Activated CD4-positive, alpha-beta T cell treated with anti-CD3 and anti-CD28 coated beads, Interleukin-2, amount 50 U/mL, for 1 hour (primary cell): ENCODE results near the gene TMEM51.

Source experiments
- DNase-seq: peaks from one replicate; pipeline ENCODE4 v3.0.0-alpha.2; 2020

TMEM51 gene, protein sequence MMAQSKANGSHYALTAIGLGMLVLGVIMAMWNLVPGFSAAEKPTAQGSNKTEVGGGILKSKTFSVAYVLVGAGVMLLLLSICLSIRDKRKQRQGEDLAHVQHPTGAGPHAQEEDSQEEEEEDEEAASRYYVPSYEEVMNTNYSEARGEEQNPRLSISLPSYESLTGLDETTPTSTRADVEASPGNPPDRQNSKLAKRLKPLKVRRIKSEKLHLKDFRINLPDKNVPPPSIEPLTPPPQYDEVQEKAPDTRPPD

DNA sequence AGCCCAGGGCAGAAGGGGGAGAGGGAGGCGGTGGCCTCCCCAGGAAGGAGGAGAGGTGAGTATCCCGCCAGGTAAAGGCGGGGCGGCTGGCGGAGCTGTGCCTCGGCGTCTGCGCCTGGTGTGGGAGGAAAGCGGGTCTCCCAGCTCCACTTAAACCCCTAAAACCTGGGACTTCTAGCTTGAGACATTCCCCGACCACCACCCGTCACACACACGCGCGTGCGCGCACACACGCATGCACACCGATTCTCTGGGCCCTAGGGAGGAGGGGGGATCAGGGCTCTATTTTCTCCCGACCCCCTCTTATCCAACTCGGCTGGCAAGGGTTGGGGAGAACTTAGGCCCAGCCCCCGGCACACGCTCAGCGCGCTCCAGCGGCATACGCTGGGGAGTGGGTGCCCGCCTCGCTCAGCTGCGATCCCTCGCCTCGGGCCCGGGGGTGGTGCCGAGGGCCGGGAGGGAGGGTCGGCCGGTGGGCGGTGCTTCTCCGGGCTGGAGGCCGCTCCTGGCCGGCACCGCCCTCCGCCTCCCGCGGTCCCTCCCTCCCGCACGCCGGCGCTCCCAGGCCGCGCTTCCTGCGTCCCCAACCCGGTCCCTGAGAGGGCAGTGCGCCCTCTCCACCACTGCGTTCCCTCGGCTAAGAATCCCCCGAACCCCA lies at the start of gene TMEM51:
Gene TMEM51 (plus strand): TSS at position 564 of the 658 bp plus-strand sequence. CDS start 61,341 bp downstream, outside the sequence.
- no peak for DNase-seq

DNA sequence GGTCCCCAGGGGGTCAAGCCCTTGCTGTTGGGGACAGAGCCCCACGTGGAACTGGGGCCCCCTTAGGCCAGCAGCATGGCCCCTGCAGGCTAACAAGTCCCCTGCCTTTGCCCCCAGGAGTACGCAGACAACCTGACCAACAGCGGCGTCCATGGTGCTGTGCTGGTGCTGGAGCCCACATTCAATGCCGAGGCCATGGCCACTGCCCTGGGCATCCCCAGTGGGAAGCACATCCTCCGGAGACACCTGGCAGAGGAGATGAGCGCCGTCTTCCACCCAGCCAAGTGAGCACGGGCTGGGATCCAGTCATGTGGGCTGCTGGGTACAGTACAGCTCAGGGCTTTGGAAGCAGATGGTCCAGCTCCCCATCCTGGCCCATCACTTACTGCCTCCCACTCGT lies 49.6 kb upstream of the TMEM51 start:
- no peak for DNase-seq

DNA sequence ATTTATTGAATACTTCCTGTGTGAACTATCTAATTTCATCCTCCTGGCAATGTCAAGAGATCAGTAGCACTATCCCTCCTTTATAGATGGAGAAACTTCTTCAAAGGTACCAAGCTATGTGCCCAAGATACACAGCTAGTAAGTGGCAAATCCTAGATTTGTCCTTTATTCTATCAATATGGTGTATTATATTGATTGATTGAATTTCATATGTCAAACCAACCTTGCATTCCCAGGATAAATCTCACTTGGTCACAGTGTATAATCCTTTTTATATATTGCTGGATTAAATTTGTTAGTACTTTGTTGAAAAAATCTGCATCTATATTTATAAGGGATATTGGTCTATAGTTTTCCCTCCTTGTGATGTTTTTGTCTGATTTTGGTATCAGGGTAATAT lies 48.8 kb upstream of the TMEM51 start:
- DNase-seq = no peak

DNA sequence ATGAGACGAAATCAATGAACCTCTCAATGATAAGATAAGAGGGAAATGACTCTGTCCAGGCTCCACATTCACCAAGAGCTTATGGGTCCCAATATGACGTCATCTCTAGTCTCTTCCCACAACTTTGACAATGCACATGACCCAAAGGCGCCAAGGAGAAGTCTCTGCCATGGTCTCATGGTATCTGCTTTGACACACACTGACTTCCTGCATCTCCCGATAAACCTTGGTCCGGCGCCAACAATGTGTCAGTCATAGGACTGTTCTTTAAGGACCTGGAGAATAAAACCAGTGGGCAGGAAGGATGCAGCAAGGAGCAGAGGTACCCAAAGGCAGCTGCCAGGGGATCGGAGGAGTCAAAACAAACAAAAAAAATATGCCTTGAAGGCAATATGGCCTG lies 46.9 kb upstream of the TMEM51 start:
- no peak for DNase-seq

DNA sequence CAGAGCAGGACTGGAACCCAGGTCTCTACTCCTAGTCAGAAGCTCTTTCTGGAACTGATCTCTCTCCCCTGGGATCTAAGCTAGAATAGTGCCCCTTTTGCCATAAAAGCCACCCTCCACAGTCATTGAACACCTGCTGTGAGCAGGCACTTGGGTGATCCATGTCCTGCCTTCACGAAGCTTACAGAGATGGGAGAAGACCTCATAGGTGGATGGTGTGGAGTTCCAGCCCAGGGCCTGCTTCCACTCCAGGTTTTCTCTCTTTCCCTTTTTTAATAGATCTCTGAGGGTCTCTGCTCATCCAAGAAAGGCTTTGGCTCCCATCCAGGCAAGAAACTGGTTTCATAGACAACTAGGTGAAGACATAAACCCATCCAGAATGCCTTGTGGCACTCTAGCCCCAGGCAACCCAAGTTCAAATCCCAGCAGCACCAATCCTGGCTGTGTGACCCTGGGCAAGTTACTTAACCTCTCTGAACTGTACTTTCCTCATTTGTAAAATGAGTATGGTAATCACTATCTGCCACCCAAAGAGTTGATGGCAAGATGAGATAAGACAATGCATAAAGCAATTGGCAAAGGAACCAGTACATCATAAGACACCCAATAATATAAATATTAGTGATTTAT lies 46.4 kb upstream of the TMEM51 start:
- no peak for DNase-seq

DNA sequence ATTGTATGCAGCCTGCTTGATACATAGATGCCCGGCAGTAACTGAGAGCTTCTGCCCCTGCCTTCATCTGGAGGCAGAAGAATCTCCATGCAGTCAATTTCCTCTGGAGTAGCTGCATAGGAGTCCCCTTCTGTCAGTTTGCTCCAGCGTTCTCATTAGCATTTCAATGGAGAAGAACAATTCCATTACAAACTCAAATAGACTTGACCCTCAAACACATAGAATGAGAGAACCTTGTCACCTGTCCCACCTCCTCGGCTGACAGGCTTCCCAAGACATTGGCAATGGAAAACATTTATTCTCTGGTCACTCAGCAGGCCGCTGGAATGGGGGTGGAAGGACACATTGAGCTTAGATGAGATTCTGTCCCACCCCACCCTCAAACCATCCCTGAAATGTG lies 45.6 kb upstream of the TMEM51 start:
- no peak for DNase-seq

DNA sequence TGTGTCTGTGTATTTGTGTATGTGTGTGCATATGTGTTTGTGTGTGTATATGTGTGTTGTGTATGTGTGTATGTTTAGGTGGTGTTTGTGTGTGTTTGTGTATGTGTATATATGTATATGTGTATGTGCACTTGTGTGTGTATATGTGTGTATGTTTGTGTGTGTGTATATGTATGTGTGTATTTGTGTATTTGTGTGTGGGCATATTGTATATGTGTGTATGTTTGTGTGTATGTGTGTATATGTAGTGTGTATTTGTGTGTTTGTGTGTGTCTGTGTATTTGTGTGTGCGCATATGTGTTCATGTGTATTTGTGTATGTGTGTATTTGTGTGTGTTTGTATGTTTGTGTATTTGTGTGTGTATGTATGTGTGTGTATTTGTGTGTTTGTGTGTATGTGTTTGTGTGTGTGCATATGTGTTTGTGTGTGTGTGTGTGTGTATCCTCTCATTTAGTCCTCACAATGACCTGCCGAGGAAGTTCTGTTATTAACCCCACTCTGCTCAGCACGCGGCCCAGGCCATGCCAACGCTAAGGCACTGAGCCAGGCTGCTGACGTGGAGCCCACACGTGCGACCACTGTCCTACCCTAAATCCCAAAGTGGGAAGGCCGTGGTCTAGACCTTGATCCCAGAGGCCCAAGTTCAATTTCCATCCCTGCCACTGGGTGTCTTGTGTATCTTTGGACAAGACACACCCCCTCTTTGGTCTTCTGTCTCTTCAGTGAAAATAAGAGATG lies 43.2 kb upstream of the TMEM51 start:
- no peak for DNase-seq

DNA sequence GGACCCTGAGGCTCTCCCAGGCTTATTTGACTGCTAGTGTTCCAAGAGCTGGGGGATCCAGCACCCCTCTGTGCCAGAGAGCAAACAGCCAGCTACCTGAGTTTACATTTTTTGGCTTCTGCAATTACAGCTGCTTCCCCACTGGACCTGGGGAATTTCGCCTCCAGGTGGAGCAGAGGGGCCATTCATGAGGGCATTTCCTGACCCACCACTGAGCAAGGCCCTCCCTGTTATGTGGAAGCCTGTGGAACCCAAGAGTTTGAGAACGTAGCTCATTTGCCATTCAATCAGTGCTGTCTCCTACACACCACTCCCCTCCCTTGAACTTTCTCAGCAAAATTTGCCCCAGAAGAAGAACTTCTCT lies 42.7 kb upstream of the TMEM51 start:
- DNase-seq = no peak

DNA sequence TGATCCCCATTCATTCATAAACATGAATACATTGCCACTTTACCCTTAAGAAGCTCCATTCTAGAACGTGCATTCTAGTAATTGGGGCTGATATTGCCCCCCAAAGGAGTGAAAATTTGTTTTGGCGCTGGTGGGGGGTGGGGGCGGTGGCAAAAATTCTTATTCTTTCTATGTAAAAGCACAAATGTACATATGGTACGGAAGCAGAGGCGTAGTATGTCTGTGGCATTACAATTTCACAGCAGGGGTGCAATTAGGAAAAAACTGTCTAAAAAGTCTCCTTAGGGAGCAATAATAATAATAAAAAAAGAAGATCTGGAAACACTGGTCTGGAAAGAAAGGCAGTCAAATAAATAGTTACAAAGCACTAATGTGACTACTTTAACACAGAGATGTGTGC lies 40.4 kb upstream of the TMEM51 start:
- no peak for DNase-seq

DNA sequence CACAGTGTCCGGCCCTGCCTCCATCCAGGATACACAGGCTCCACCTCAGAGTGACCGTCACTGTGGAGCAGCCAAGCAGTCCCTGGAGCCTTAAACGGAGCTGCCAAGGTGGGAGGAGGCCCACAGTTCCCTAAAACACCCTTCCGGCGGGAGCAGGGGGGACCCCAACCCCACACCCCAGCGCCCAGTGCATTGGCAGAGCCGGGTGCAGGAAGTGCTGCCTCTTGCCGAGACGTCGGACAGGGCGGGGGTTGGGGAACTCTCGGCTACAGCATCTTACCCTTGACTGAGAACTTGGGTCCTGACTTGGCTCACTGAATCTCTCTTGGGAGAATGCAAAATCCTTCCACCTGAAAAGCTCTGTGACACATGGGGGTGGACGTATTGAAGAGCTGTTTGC lies 38.7 kb upstream of the TMEM51 start:
- no peak for DNase-seq

DNA sequence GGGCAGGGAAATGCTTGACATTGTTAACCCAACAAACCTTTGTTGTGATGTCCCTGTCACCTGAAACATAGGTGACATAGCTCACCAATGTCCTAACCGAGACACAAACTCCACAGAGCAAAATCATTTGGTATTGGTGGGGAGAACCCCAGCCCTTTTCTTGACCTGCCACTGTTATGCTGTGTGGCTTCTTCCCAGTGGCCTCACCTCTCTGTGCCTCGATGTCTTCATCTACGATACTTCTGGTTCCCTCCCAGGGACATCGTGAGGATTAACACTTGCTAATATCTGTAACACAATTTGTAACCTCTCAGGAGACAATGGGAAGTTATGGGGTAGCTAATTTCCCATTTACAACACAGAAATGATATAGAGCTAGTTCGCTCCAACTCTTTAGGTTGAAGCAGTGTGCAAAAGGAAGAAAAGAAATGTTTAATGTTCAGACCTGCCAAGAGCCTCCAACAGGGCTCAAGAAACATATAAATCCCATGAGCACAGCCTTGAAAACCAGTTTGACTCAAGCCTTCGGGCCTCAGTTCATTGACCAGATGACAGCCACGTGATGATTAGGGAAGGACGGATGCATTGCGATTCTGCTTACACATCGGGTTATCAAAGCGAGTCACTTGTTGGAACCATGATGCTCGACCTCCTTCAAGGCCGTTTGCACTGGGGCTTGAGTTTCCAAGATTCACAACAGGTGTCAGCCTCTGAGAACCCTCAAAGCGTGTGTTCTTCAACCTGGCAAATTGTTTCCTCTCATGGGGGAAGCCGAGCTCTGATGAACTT lies 37.8 kb upstream of the TMEM51 start:
- no peak for DNase-seq

DNA sequence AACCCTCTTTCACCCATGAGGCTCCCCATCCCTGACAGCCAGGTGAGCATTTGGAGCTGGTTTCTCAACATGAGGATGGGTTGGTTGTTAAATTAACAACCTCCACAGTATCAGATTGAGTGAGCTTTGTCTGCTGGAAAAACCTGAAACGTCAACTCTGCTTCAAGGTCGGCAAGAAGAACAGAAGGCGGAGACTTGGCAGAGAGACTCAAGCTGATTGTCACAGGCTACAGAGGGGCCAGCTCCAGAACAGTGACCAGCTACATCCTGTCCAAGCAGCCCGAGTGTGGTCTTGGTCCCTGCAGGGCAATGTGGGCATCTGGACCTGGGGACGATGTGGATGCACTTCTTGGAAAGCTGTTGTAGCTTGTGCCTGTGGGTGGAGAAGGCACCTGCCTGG lies 36.6 kb upstream of the TMEM51 start:
- no peak for DNase-seq

DNA sequence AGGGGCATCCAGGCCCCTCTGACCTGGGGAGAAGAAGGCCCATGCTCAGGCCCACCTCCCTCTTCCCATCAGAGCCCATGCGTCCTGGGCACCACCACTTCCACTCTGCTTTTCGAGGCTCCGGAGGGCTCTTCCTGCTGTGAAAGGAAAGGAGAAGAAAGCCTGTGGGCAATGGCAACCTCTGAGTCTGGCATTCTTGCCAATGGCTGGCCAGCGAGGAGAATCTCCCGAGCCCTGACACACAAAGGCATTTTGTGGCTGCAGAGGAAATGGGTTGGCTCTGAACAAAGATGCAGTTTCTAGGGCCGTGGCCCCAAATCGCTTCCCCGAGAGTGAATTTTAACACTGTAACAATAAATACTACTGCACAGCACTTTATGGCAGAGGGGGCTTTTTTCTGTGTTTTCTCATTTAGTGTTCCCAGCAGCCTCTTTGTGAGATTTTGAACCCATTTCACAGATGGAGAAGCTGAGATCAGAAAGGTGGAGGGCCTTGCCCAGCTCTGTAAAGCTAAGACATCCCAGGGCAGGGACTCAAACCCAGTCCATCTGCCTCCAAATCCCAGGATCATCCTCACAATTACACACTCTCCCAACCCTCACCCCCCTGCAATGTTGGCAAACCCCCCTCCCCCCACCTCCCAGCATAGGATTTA lies 35.7 kb upstream of the TMEM51 start:
- DNase-seq = no peak

DNA sequence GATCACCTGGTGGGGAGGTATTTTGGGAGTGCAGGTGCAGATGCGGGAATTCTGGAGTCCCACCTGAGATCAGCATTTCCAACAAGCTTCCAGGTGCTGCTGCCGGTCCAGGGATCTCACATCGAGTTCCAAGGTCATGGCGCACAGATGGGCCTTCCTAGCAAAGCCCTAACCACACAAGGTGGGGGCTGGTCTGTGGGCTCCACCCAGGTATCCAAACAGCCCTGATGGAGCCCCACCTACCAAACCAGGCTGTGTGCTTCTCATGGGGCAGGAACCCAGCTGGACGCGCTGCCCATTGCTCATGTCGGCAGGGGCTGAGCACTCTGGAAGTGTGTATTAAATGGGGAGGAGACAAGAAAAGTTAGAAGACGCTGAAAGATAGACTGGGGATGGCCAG lies 35.0 kb upstream of the TMEM51 start:
- no peak for DNase-seq

DNA sequence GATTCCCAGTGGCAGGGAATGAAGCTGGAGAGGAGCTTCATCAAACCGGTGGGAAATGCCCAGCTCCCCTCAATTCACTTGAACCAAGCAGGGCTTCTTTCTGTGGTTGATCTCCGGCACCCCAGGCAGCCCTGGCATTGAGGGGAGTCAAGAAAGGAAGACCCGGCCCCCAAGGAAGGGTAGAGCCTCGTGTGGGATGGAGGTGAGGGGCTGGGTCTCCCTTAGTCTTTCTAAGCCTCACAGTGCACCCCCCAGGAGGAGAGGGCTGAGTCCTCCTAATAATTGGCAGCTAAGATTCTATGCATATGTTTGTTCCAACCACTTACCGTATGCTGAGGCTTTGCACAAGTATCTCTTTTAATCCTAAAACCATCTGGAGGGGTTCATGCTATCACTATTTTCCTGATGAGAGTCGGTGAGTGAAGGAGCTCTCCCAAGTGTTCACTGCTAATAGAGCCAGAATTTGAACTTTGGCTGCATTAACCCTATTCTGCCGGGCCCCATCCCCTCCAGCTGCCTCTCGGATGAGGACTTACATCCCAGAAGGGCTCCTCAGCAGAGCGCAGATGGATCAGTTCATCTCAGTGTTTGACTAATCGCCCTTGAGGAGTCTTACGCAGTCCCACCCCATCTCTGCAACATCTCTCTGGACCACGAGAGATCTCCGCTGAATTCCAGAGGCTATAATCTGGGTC lies 33.1 kb upstream of the TMEM51 start:
- no peak for DNase-seq

DNA sequence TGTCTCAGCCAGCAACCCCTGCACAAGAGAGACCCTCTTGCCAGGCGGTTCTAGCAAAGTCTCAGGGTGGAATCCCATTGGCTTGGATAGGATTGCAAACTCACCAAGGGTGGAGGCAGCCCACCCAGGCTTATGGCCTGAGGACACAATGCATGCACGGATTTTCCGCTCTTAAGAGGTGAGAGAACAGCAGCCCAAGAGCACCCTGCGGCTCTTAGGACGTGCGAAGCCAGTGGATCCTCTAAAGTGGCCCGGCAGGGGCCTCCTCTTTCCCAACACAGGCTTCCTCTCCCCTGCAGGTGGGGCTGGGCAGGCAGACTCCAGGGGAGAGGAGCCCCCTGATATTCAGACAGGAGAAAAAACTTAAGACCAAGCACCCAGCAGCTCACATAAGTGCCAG lies 31.2 kb upstream of the TMEM51 start:
- DNase-seq = no peak

DNA sequence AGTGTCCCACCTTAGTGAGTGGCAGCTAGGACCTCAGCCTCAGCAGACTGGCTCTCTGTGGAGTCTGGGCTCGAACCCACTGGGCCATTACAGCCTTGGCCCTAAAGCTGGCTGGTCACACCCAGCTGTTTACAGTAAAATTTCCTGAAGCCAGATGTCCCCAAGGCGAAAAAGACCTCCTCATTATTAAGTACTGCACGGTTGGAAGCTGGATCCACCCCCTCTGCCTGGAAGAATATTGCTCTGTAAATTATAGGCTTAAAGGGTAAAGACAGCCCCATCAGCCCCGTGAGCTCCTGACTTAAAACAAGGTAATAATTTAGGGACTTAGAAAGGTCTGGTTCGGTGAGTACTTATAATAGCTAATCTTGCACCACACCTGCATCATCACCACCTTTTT lies 30.3 kb upstream of the TMEM51 start:
- no peak for DNase-seq

DNA sequence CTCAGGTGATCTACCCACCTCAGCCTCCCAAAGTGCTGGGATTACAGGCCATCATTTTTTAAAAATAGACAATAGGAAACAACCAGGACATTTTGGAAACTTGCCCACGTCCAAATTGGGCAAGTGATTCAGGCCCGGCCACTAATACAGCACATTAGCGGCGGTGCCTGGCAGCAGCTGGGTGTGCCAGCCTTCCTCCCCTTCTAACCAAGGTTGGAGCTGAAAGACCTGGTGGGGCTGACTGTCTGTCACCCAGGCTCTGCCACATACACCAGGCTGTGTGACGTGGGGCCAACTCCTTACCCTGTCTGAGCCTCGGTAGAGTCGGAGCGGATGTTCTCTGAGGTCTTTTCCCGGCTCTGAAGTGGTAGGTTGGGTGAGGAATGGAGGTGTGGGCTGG lies 29.6 kb upstream of the TMEM51 start:
- DNase-seq = no peak

DNA sequence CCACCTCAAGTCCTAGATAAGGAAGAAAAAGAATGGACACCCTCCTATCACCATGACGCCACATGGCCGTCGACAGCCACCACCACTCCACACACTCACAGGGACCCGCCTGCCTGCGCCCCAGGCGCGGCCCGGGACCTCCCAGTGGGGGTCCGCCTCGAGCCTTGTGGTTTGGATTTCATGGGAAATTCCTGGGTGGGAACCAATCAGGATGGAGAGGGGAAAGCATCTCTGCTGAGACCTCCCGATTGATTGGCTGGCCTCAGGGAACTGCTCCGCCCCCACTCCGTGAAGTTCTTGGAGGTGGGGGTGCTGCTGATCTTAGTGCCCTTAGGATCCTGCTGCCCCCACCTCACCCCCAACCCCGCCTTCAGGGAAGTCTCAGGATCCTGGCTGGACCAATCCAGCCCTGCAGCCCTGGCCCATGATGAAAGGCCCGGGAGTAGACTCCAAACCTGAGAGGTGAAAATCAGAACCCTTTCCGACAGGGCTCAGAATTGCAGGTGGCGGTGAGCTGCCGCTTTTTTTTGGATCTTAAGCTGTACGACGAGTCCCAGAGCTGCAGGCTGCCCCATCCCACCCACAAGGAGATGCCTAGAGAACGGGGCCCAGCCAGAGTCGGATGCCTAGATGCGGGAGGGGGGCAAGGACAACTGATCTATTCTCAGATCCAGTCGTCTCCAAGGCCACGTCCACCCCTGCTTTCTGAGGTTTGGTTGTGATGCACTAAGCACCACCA lies 29.0 kb upstream of the TMEM51 start:
- no peak for DNase-seq

DNA sequence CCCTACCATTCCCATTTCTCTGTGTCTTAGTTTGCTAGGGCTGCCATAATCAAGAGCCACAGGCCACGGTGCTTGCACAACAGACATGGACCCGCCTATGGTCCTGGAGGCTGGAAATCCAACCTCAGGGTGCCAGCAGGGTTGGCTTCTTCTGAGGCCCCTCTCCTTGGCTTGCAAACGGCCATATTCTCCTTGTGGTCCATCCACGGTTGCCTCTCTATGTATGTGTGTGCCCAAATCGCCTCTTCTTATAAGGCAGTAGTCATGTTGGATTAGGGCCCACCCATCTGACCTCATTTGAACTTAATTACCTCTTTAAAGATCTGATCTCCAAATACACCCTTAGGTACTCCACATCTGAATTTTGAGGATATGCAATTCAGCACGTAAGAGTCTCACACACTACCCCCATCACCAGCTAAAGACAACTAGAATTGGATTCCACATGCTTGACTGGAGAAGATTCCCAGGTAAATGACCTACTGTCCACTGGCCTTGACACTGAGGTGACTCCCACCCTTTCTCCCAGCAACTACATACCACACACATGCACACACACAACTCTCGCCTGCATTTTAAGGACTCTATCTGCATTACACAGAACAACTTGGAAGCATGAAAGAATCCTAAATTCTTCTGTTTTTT lies 28.3 kb upstream of the TMEM51 start:
- DNase-seq = no peak

DNA sequence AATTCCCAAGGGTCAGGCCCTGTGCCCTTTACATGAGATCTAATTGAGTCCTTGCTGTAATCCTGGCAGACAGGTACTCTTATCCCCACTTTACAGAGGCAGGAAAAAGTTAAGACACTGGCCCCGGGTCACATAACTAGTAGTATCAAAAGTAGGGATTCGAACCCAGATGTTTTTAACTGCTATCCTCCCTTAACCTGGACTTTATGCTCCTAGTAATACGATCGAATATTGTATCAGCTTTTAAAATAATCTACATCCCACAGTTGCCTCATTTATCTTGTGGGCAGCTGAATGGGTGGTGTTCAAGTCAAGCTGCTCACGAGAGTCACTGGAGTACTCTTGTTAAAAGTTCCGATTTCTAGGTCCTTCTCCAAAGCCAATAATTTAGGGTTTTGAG lies 25.5 kb upstream of the TMEM51 start:
- no peak for DNase-seq
